ENCODE data around the gene HIP1.

GRCh38 chr7:75669579-75669978 lies 69.2 kb downstream of the HIP1 start:
- TF ChIP-seq TAF1 (IDR thresholded peaks at IDR 0.05; ENCODE audit: low read depth) (no peak), EP300 (IDR thresholded peaks at IDR 0.05; ENCODE audit: borderline replicate concordance) (no peak), CEBPB (IDR thresholded peaks at IDR 0.05) (no peak), MAX (IDR thresholded peaks at IDR 0.05) (no peak), EGR1 (IDR thresholded peaks at IDR 0.05) (no peak), TCF12 (IDR thresholded peaks at IDR 0.05; ENCODE audit: low read depth) (no peak), REST (IDR thresholded peaks at IDR 0.05; ENCODE audit: low read depth) (no peak), RAD21 (IDR thresholded peaks at IDR 0.05; ENCODE audit: low read depth) (no peak), NFIC (IDR thresholded peaks at IDR 0.05) (no peak), YY1 (IDR thresholded peaks at IDR 0.05; ENCODE audit: low read depth) (no peak)

All from Ishikawa (cell line).